ENCODE results near the gene LARP4B. TPM values are rescaled to one million over a fixed set of nuclear protein-coding genes. Genes with fewer than 3 reads are reported as not detected.

The LARP4B gene
- total RNA-seq, 2 experiments from 2014 or later, result 64.8 to 143 TPM

DNA sequence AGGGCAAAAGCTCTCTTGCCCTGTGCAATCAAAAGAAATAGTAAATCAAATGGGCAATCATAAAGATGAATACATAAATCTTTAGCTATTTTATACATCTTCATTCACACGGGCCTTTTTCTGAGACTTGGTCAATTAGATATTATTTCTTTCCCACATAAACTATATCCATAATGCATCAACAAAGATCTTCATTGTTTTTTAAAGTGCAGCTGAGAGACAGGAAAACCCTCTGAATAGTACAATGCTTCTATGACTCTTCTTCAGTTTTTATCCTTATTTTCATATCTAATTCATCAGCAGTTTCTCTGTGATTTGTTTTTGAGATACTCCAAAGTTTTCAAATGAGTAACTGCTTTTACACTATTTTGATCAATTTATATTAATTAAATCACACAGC is 25.5 kb downstream of the LARP4B start:
- H3K4me3 ChIP-seq (ENCODE audit: low read depth, low read length, poor library complexity, severe bottlenecking), result no peak overlapping the region
- no peaks in the 10 kb centered on the region for H3K9me3 ChIP-seq (ENCODE audit: low read length)
- H3K4me1 ChIP-seq (ENCODE audit: insufficient read depth, low read length, poor library complexity, severe bottlenecking), result no peaks in the 10 kb centered on the region
- H3K79me2 ChIP-seq (ENCODE audit: insufficient read depth, low read depth, low read length), result peaks cover 78% of the 10 kb centered on the region
- DNase-seq (ENCODE audit: low spot score), result no peak
- TF ChIP-seq EZH2phosphoT487 (IDR thresholded peaks at IDR 0.05; ENCODE audit: borderline replicate concordance, low read depth, low read length), result no peak
- H3K27ac ChIP-seq (ENCODE audit: low read depth, low read length, poor library complexity, severe bottlenecking), result no peak overlapping the region
- no TSS peak for BruUV-seq (replicated peaks)
- H2AFZ ChIP-seq (ENCODE audit: low read length), result no peak overlapping the region
- peaks cover 74% of the 10 kb centered on the region for H3K36me3 ChIP-seq (ENCODE audit: insufficient read depth, low read length)
- CTCF ChIA-PET (ENCODE audit: unreplicated experiment), result no interaction called here
- intact Hi-C loops (cut with micrococcal nuclease; ENCODE audit: unreplicated experiment), result no loop called here
- POLR2A ChIA-PET, result interaction anchor here (1.0 to 1.2 kb wide), 2 partner anchors 10 to 114 kb away, joined by 3 read pairs; no protein-coding TSS in a partner anchor
- H4K20me1 ChIP-seq (ENCODE audit: insufficient read depth, low read length), result 0 out of 2 replicates have a peak, but pooled peaks cover 4% of the 10 kb centered on the region
- H3K9me2 ChIP-seq (ENCODE audit: insufficient read depth, low read length), result no peaks in the 10 kb centered on the region
- no peak overlapping the region for H3K4me2 ChIP-seq (ENCODE audit: low read length)

DNA sequence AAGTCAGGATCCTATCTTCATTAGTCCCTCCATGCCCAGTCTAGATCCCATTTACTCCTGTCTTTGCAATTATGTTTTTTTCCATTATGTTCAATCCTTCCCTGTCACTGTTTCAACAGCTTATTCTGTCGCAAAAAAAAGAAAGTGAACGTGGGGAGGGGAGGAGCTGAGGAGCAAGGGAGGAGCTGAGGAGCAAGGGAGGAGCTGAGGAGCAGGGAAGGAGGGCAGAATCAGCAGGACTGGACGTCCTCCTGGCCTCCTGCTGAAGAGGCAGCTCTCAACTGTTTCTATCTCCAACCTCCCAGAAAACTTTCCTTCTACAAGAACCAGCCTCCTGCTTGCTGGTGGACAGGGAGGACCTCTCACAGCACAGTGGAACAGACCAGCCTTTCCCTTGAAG is 26.0 kb downstream of the LARP4B start:
- H3K4me1 ChIP-seq (ENCODE audit: insufficient read depth, low read length, poor library complexity, severe bottlenecking), result no peaks in the 10 kb centered on the region
- H3K9me3 ChIP-seq (ENCODE audit: low read length), result no peaks in the 10 kb centered on the region
- no peak overlapping the region for H3K27ac ChIP-seq (ENCODE audit: low read depth, low read length, poor library complexity, severe bottlenecking)
- no peak for DNase-seq (ENCODE audit: low spot score)
- no peak overlapping the region for H3K4me3 ChIP-seq (ENCODE audit: low read depth, low read length, poor library complexity, severe bottlenecking)
- H3K4me2 ChIP-seq (ENCODE audit: low read length), result no peak overlapping the region
- peaks cover 74% of the 10 kb centered on the region for H3K79me2 ChIP-seq (ENCODE audit: insufficient read depth, low read depth, low read length)
- CTCF ChIA-PET (ENCODE audit: unreplicated experiment), result no interaction called here
- TF ChIP-seq, protein P1, sequence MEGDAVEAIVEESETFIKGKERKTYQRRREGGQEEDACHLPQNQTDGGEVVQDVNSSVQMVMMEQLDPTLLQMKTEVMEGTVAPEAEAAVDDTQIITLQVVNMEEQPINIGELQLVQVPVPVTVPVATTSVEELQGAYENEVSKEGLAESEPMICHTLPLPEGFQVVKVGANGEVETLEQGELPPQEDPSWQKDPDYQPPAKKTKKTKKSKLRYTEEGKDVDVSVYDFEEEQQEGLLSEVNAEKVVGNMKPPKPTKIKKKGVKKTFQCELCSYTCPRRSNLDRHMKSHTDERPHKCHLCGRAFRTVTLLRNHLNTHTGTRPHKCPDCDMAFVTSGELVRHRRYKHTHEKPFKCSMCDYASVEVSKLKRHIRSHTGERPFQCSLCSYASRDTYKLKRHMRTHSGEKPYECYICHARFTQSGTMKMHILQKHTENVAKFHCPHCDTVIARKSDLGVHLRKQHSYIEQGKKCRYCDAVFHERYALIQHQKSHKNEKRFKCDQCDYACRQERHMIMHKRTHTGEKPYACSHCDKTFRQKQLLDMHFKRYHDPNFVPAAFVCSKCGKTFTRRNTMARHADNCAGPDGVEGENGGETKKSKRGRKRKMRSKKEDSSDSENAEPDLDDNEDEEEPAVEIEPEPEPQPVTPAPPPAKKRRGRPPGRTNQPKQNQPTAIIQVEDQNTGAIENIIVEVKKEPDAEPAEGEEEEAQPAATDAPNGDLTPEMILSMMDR (conservative IDR thresholded peaks at IDR 0.05; ENCODE audit: low read length), result no peak
- no peak for TF ChIP-seq EZH2phosphoT487 (IDR thresholded peaks at IDR 0.05; ENCODE audit: borderline replicate concordance, low read depth, low read length)
- no peak overlapping the region for H2AFZ ChIP-seq (ENCODE audit: low read length)
- intact Hi-C loops (cut with micrococcal nuclease; ENCODE audit: unreplicated experiment), result no loop called here
- POLR2A ChIA-PET, result interaction anchor here (1.0 to 1.2 kb wide), 2 partner anchors 10 to 114 kb away, joined by 3 read pairs; no protein-coding TSS in a partner anchor
- no TSS peak for BruUV-seq (replicated peaks)
- peaks cover 70% of the 10 kb centered on the region for H3K36me3 ChIP-seq (ENCODE audit: insufficient read depth, low read length)
- H3K9me2 ChIP-seq (ENCODE audit: insufficient read depth, low read length), result no peaks in the 10 kb centered on the region
- H4K20me1 ChIP-seq (ENCODE audit: insufficient read depth, low read length), result 0 out of 2 replicates have a peak, but pooled peaks cover 4% of the 10 kb centered on the region

DNA sequence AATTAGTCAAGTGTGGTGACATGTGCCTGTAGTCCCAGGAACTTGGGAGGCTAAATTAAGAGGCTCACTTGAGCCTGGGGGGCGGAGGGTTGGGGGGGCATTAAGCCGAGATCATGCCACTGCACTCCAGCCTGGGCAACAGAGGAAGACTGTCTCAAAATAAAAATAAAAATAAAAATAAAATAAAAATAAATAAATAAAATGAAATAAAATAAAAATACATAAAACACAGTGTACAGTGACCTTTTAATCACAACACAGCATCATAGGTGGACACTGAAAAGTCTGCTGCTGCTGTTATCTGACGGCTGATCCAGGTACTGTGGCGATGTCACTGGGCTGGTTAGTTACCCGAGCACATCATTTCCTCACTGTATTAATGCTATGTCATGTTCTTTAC is 27.1 kb downstream of the LARP4B start:
- ChIA-PET CTCF (ENCODE audit: unreplicated experiment) (no interaction called here), POLR2A (interaction anchor here (0.6 to 1.0 kb wide), 2 partner anchors 26 to 743 kb away, joined by 3 to 4 read pairs; no protein-coding TSS in a partner anchor)
- DNase-seq (ENCODE audit: low spot score), result no peak
- Histone ChIP-seq H3K36me3 (ENCODE audit: insufficient read depth, low read length) (peaks cover 59% of the 10 kb centered on the region), H3K79me2 (ENCODE audit: insufficient read depth, low read depth, low read length) (peaks cover 77% of the 10 kb centered on the region), H2AFZ (ENCODE audit: low read length) (no peak overlapping the region), H3K9me3 (ENCODE audit: low read length) (no peaks in the 10 kb centered on the region), H3K4me1 (ENCODE audit: insufficient read depth, low read length, poor library complexity, severe bottlenecking) (no peaks in the 10 kb centered on the region), H3K4me3 (ENCODE audit: low read depth, low read length, poor library complexity, severe bottlenecking) (no peak overlapping the region), H3K27ac (ENCODE audit: low read depth, low read length, poor library complexity, severe bottlenecking) (no peak overlapping the region), H3K9me2 (ENCODE audit: insufficient read depth, low read length) (no peaks in the 10 kb centered on the region), H4K20me1 (ENCODE audit: insufficient read depth, low read length) (0 out of 2 replicates have a peak, but pooled peaks cover 4% of the 10 kb centered on the region), H3K4me2 (ENCODE audit: low read length) (no peak overlapping the region)
- TF ChIP-seq, protein P1 (conservative IDR thresholded peaks at IDR 0.05; ENCODE audit: low read length), result no peak
- no peak for TF ChIP-seq EZH2phosphoT487 (IDR thresholded peaks at IDR 0.05; ENCODE audit: borderline replicate concordance, low read depth, low read length)
- no TSS peak for BruUV-seq (replicated peaks)
- intact Hi-C loops (cut with micrococcal nuclease; ENCODE audit: unreplicated experiment), result no loop called here

All from OCI-LY7 (cell line).